ENCODE data around the gene SLC25A45.
A peak's percentile ranks its signal among the peaks of the same experiment; 100 is the strongest.
"Not testable (repeated sequence)": the region's sequence is repeated elsewhere in the genome, so short reads cannot be mapped to it uniquely, and the experiment has no call there.

SLC25A45 gene

GRCh38 chr11:65362966-65363365 lies 19.5 kb downstream of the SLC25A45 start:
- no peak for DNase-seq (ENCODE audit: low spot score)

- no peak for DNase-seq (ENCODE audit: low spot score)
Measured at GRCh38 chr11:65362320-65362931, 20.0 kb downstream of the SLC25A45 start.

GRCh38 chr11:65357856-65358356 lies 24.5 kb downstream of the SLC25A45 start:
- DNase-seq (ENCODE audit: low spot score), result no peak

- DNase-seq (ENCODE audit: low spot score), result peak; percentile 90
Measured at GRCh38 chr11:65356394-65356972, 26.0 kb downstream of the SLC25A45 start.

GRCh38 chr11:65355776-65356393 lies 26.6 kb downstream of the SLC25A45 start:
- DNase-seq (ENCODE audit: low spot score), result peak; percentile 49

- peak; percentile 41 for DNase-seq (ENCODE audit: low spot score)
Measured at GRCh38 chr11:65355013-65355775, 27.3 kb downstream of the SLC25A45 start.

GRCh38 chr11:65354265-65355012 lies 28.0 kb downstream of the SLC25A45 start, which contains the start of gene TIGD3:
TIGD3 (plus strand) TSS chr11:65354751; CDS start chr11:65355809, 1,058 bp downstream.
- DNase-seq (ENCODE audit: low spot score), result peak; percentile 97

GRCh38 chr11:65353900-65354264 lies 28.6 kb downstream of the SLC25A45 start:
- DNase-seq (ENCODE audit: low spot score), result no peak

- DNase-seq (ENCODE audit: low spot score), result no peak
Measured at GRCh38 chr11:65353376-65353775, 29.1 kb downstream of the SLC25A45 start.

- peak; percentile 52 for DNase-seq (ENCODE audit: low spot score)
Measured at GRCh38 chr11:65352783-65353182, 29.7 kb downstream of the SLC25A45 start.

- DNase-seq (ENCODE audit: low spot score), result no peak
Measured at GRCh38 chr11:65351511-65351910, 30.9 kb downstream of the SLC25A45 start.

- DNase-seq (ENCODE audit: low spot score), result no peak
Measured at GRCh38 chr11:65341856-65342255, 40.6 kb downstream of the SLC25A45 start.

GRCh38 chr11:65340226-65340625 lies 42.2 kb downstream of the SLC25A45 start:
- DNase-seq (ENCODE audit: low spot score), result no peak

GRCh38 chr11:65338676-65339075 lies 43.8 kb downstream of the SLC25A45 start:
- DNase-seq (ENCODE audit: low spot score), result no peak

- no peak for DNase-seq (ENCODE audit: low spot score)
Measured at GRCh38 chr11:65334696-65335295, 47.6 kb downstream of the SLC25A45 start.

GRCh38 chr11:65332591-65332990 lies 49.9 kb downstream of the SLC25A45 start:
- not testable (repeated sequence) for DNase-seq (ENCODE audit: low spot score)

- no peak for DNase-seq (ENCODE audit: low spot score)
Measured at GRCh38 chr11:65330544-65330943, 51.9 kb downstream of the SLC25A45 start.

GRCh38 chr11:65329944-65330403 lies 52.5 kb downstream of the SLC25A45 start:
- DNase-seq (ENCODE audit: low spot score), result peak; percentile 94

- no peak for DNase-seq (ENCODE audit: low spot score)
Measured at GRCh38 chr11:65329478-65329877, 53.0 kb downstream of the SLC25A45 start.

- no peak for DNase-seq (ENCODE audit: low spot score)
Measured at GRCh38 chr11:65327021-65327420, 55.4 kb downstream of the SLC25A45 start.

- DNase-seq (ENCODE audit: low spot score), result no peak
Measured at GRCh38 chr11:65325435-65325834, 57.0 kb downstream of the SLC25A45 start.

Measured in cerebellar cortex (tissue), 1 donor.